RWPE2 (cell line): ENCODE results near the gene ESR1.

Experiments used
- ATAC-seq: fragments of 200-7000 bp; cut with Tn5 transposase; 3 replicates; pipeline ENCODE4 v1.9.1; 2021; ENCODE audit warnings: low read depth
- DNase-seq: peaks from one replicate; pipeline ENCODE4 v3.0.0-alpha.2; 2020; ENCODE audit warnings: low spot score
- H3K27ac ChIP-seq: fragments of 450-650 bp; 2 replicates; pipeline ENCODE4 v1.5.1; 2017; ENCODE audit warnings: mild to moderate bottlenecking; ENCODE audit not compliant: poor library complexity, severe bottlenecking
- H3K27me3 ChIP-seq: fragments of 250-450 bp; sonication (Bioruptor Pico); 2 replicates; pipeline ENCODE4 v1.5.1; 2021; ENCODE audit warnings: mild to moderate bottlenecking, moderate library complexity; ENCODE audit not compliant: insufficient read depth, poor library complexity, severe bottlenecking
- H3K36me3 ChIP-seq: fragments of 250-450 bp; sonication (Bioruptor Pico); 2 replicates; pipeline ENCODE4 v1.5.1; 2020; ENCODE audit warnings: low read depth, mild to moderate bottlenecking, moderate library complexity
- H3K4me1 ChIP-seq: fragments of 250-450 bp; sonication (Bioruptor Pico); 2 replicates; pipeline ENCODE4 v1.5.1; 2021; ENCODE audit warnings: mild to moderate bottlenecking, moderate library complexity; ENCODE audit not compliant: insufficient read depth, poor library complexity, severe bottlenecking
- H3K4me3 ChIP-seq: fragments of 250-450 bp; sonication (Bioruptor Pico); 2 replicates; pipeline ENCODE4 v1.5.1; 2021; ENCODE audit warnings: mild to moderate bottlenecking, moderate library complexity; ENCODE audit not compliant: severe bottlenecking
- H3K9me3 ChIP-seq: fragments of 250-450 bp; sonication (Bioruptor Pico); 2 replicates; pipeline ENCODE4 v1.5.1; 2021; ENCODE audit warnings: mild to moderate bottlenecking, moderate library complexity; ENCODE audit not compliant: severe bottlenecking
- CTCF ChIP-seq: fragments of 450-650 bp; IDR thresholded peaks from one replicate; pipeline ENCODE4 v1.5.1; 2017; ENCODE audit warnings: mild to moderate bottlenecking, moderate library complexity; ENCODE audit not compliant: poor library complexity, severe bottlenecking

The ESR1 gene

GRCh38 chr6:151869787-151870186, 62.3 kb downstream of the ESR1 start:
- DNase-seq: no peak
- H3K4me1 ChIP-seq: no peaks in the 10 kb centered on the region
- no peaks in the 10 kb centered on the region; the same call in 1 of the 2 replicates for H3K36me3 ChIP-seq
- no peak for ATAC-seq
- no peaks in the 10 kb centered on the region for H3K9me3 ChIP-seq
- TF ChIP-seq CTCF: no peak
- H3K27me3 ChIP-seq: no peaks in the 10 kb centered on the region
- no peak overlapping the region for H3K27ac ChIP-seq
- no peak overlapping the region for H3K4me3 ChIP-seq

GRCh38 chr6:151870375-151870774, 62.9 kb downstream of the ESR1 start:
- Histone ChIP-seq H3K9me3 (no peaks in the 10 kb centered on the region), H3K4me1 (no peaks in the 10 kb centered on the region), H3K36me3 (no peaks in the 10 kb centered on the region; the same call in 1 of the 2 replicates), H3K27ac (no peak overlapping the region), H3K27me3 (no peaks in the 10 kb centered on the region), H3K4me3 (no peak overlapping the region)
- no peak for DNase-seq
- TF ChIP-seq CTCF: no peak
- no peak for ATAC-seq

GRCh38 chr6:151875524-151875923, 68.0 kb downstream of the ESR1 start:
- ATAC-seq: no peak
- Histone ChIP-seq H3K27me3 (no peaks in the 10 kb centered on the region), H3K9me3 (no peaks in the 10 kb centered on the region), H3K4me3 (no peak overlapping the region), H3K4me1 (peaks cover 9% of the 10 kb centered on the region), H3K27ac (no peak overlapping the region), H3K36me3 (no peaks in the 10 kb centered on the region; the same call in 1 of the 2 replicates)
- no peak for TF ChIP-seq CTCF
- no peak for DNase-seq

GRCh38 chr6:151876122-151876521, 68.6 kb downstream of the ESR1 start:
- no peaks in the 10 kb centered on the region for H3K27me3 ChIP-seq

More at GRCh38 chr6:151876122-151876521, 68.6 kb downstream of the ESR1 start:
- Histone ChIP-seq H3K4me3 (no peak overlapping the region), H3K27ac (no peak overlapping the region), H3K9me3 (no peaks in the 10 kb centered on the region), H3K4me1 (peaks cover 9% of the 10 kb centered on the region), H3K36me3 (no peaks in the 10 kb centered on the region; the same call in 1 of the 2 replicates)
- no peak for DNase-seq
- TF ChIP-seq CTCF: no peak
- no peak for ATAC-seq
